SIG-M5 (cell line): Measurements from ENCODE around the gene CRAMP1.

Experiments
- DNase-seq: peaks from one replicate; lab custom pipeline; 2025; lab: John Stamatoyannopoulos, UW

CRAMP1 gene

GRCh38 chr16:1657841-1658240, 45.7 kb downstream of the CRAMP1 start:
- no peak for DNase-seq

- DNase-seq, result no peak
Measured at GRCh38 chr16:1659031-1659430, 46.9 kb downstream of the CRAMP1 start.

GRCh38 chr16:1661826-1662225, 49.7 kb downstream of the CRAMP1 start:
- no peak for DNase-seq

- no peak for DNase-seq
Measured at GRCh38 chr16:1662543-1662942, 50.4 kb downstream of the CRAMP1 start.

GRCh38 chr16:1665829-1666228, 53.7 kb downstream of the CRAMP1 start:
- DNase-seq, result no peak

- DNase-seq, result no peak
Measured at GRCh38 chr16:1666316-1666715, 54.2 kb downstream of the CRAMP1 start.

GRCh38 chr16:1667271-1667670, 55.1 kb downstream of the CRAMP1 start:
- DNase-seq, result no peak

GRCh38 chr16:1667916-1668315, 55.8 kb downstream of the CRAMP1 start:
- no peak for DNase-seq

- DNase-seq, result no peak
Measured at GRCh38 chr16:1668612-1669319, 56.6 kb downstream of the CRAMP1 start.

GRCh38 chr16:1669698-1670097, 57.5 kb downstream of the CRAMP1 start:
- DNase-seq, result no peak

GRCh38 chr16:1670371-1670770, 58.2 kb downstream of the CRAMP1 start:
- no peak for DNase-seq

- DNase-seq, result no peak
Measured at GRCh38 chr16:1670866-1671265, 58.7 kb downstream of the CRAMP1 start.

- DNase-seq, result no peak
Measured at GRCh38 chr16:1673424-1674151, 61.4 kb downstream of the CRAMP1 start.

GRCh38 chr16:1674306-1674705, 62.1 kb downstream of the CRAMP1 start:
- no peak for DNase-seq

- DNase-seq, result no peak
Measured at GRCh38 chr16:1674751-1675664, 62.8 kb downstream of the CRAMP1 start.

GRCh38 chr16:1676661-1677060, 64.5 kb downstream of the CRAMP1 start:
- no peak for DNase-seq

- DNase-seq, result no peak
Measured at GRCh38 chr16:1677339-1677738, 65.2 kb downstream of the CRAMP1 start.

- DNase-seq, result peak; percentile 61
Measured at GRCh38 chr16:1677942-1678499, 65.9 kb downstream of the CRAMP1 start, which contains the start of gene JPT2. TSS of gene JPT2 (plus strand) at chr16:1678279. CDS start at chr16:1678313, 34 bp downstream.

GRCh38 chr16:1678500-1679098, 66.4 kb downstream of the CRAMP1 start:
- no peak for DNase-seq

- no peak for DNase-seq
Measured at GRCh38 chr16:1680361-1680760, 68.2 kb downstream of the CRAMP1 start.

GRCh38 chr16:1681032-1681431, 68.9 kb downstream of the CRAMP1 start:
- DNase-seq, result no peak
